ENCODE measurements around the gene SYT10. TPM values are rescaled to one million over a fixed set of nuclear protein-coding genes. Genes with fewer than 3 reads are reported as not detected.
"Not testable (repeated sequence)": the region's sequence is repeated elsewhere in the genome, so short reads cannot be mapped to it uniquely, and the experiment has no call there.

The SYT10 gene
- total RNA-seq, 1 donor from 2014 or later, result 2.2 TPM

- Histone ChIP-seq H3K27ac (no peak overlapping the region), H3K36me3 (no peaks in the 10 kb centered on the region), H3K9me3 (no peaks in the 10 kb centered on the region), H3K4me1 (no peaks in the 10 kb centered on the region), H3K4me3 (no peak overlapping the region), H3K27me3 (no peaks in the 10 kb centered on the region)
- no peak for DNase-seq (ENCODE audit: extremely low spot score in 2 of 2)
- intact Hi-C loops (cut with DNase I), result no loop called here
- TF ChIP-seq CTCF (IDR thresholded peaks at IDR 0.05), result no peak
- no peak for TF ChIP-seq POLR2AphosphoS5 (IDR thresholded peaks at IDR 0.05; ENCODE audit: insufficient read depth in 1 of 2, low read depth in 1 of 2)
- no peak for TF ChIP-seq POLR2A (IDR thresholded peaks at IDR 0.05)
Observed at GRCh38 chr12:33370318-33370717, 69.3 kb downstream of the SYT10 start.

GRCh38 chr12:33357181-33357580 lies 82.4 kb downstream of the SYT10 start:
- intact Hi-C loops (cut with DNase I), result no loop called here
- no peaks in the 10 kb centered on the region for H3K36me3 ChIP-seq
- no peaks in the 10 kb centered on the region for H3K4me1 ChIP-seq
- H3K4me3 ChIP-seq, result no peak overlapping the region
- no peak overlapping the region for H3K27ac ChIP-seq
- DNase-seq (ENCODE audit: extremely low spot score in 2 of 2), result no peak
- H3K9me3 ChIP-seq, result no peaks in the 10 kb centered on the region
- no peak for TF ChIP-seq CTCF (IDR thresholded peaks at IDR 0.05)
- no peak for TF ChIP-seq POLR2A (IDR thresholded peaks at IDR 0.05)
- TF ChIP-seq POLR2AphosphoS5 (IDR thresholded peaks at IDR 0.05; ENCODE audit: insufficient read depth in 1 of 2, low read depth in 1 of 2), result no peak
- H3K27me3 ChIP-seq, result no peaks in the 10 kb centered on the region

GRCh38 chr12:33349791-33350190 lies 89.8 kb downstream of the SYT10 start:
- no peaks in the 10 kb centered on the region for H3K27me3 ChIP-seq
- intact Hi-C loops (cut with DNase I), result no loop called here
- no peak overlapping the region for H3K27ac ChIP-seq

GRCh38 chr12:33331961-33332398 lies 107.6 kb downstream of the SYT10 start:
- H3K4me3 ChIP-seq; H3K36me3 ChIP-seq; H3K27ac ChIP-seq; H3K4me1 ChIP-seq; DNase-seq (ENCODE audit: extremely low spot score in 2 of 2); H3K27me3 ChIP-seq; H3K9me3 ChIP-seq; intact Hi-C loops (cut with DNase I): not testable (repeated sequence)

More at GRCh38 chr12:33349791-33350190, 89.8 kb downstream of the SYT10 start:
- Histone ChIP-seq H3K36me3 (no peaks in the 10 kb centered on the region), H3K4me3 (no peak overlapping the region), H3K9me3 (no peaks in the 10 kb centered on the region), H3K4me1 (no peaks in the 10 kb centered on the region)
- no peak for TF ChIP-seq CTCF (IDR thresholded peaks at IDR 0.05)
- TF ChIP-seq POLR2A (IDR thresholded peaks at IDR 0.05), result no peak
- no peak for TF ChIP-seq POLR2AphosphoS5 (IDR thresholded peaks at IDR 0.05; ENCODE audit: insufficient read depth in 1 of 2, low read depth in 1 of 2)
- DNase-seq (ENCODE audit: extremely low spot score in 2 of 2), result no peak

GRCh38 chr12:33330940-33331339 lies 108.7 kb downstream of the SYT10 start:
- Histone ChIP-seq H3K4me3 (no peak overlapping the region), H3K36me3 (no peaks in the 10 kb centered on the region), H3K9me3 (no peaks in the 10 kb centered on the region), H3K27me3 (no peaks in the 10 kb centered on the region), H3K27ac (no peak overlapping the region), H3K4me1 (no peaks in the 10 kb centered on the region)
- TF ChIP-seq CTCF (IDR thresholded peaks at IDR 0.05) (no peak), POLR2A (IDR thresholded peaks at IDR 0.05) (no peak), POLR2AphosphoS5 (IDR thresholded peaks at IDR 0.05; ENCODE audit: insufficient read depth in 1 of 2, low read depth in 1 of 2) (no peak)
- no peak for DNase-seq (ENCODE audit: extremely low spot score in 2 of 2)
- intact Hi-C loops (cut with DNase I), result no loop called here
